Mucosa of stomach (tissue), 1 donor: ENCODE data around the gene HNRNPC.

Experiments used
- H3K27me3 ChIP-seq: one replicate; pipeline ENCODE4 v1.7.0; 2013; ENCODE audit warnings: mild to moderate bottlenecking, low read length; ENCODE audit not compliant: control insufficient read depth, insufficient read depth
- H3K36me3 ChIP-seq: one replicate; pipeline ENCODE4 v1.7.0; 2013; ENCODE audit warnings: low read length; ENCODE audit not compliant: control insufficient read depth, insufficient read depth
- H3K4me1 ChIP-seq: one replicate; pipeline ENCODE4 v1.7.0; 2013; ENCODE audit warnings: mild to moderate bottlenecking, low read length; ENCODE audit not compliant: control insufficient read depth, insufficient read depth
- H3K4me3 ChIP-seq: one replicate; pipeline ENCODE4 v1.7.0; 2013; ENCODE audit warnings: low read length
- H3K9ac ChIP-seq: one replicate; pipeline ENCODE4 v1.7.0; 2013; ENCODE audit warnings: mild to moderate bottlenecking, low read length, moderate library complexity
- H3K9me3 ChIP-seq: one replicate; pipeline ENCODE4 v1.7.0; 2013; ENCODE audit warnings: mild to moderate bottlenecking, low read length, moderate library complexity; ENCODE audit not compliant: control insufficient read depth
- donor health status: Pancreatic carcinoma.

HNRNPC gene

DNA sequence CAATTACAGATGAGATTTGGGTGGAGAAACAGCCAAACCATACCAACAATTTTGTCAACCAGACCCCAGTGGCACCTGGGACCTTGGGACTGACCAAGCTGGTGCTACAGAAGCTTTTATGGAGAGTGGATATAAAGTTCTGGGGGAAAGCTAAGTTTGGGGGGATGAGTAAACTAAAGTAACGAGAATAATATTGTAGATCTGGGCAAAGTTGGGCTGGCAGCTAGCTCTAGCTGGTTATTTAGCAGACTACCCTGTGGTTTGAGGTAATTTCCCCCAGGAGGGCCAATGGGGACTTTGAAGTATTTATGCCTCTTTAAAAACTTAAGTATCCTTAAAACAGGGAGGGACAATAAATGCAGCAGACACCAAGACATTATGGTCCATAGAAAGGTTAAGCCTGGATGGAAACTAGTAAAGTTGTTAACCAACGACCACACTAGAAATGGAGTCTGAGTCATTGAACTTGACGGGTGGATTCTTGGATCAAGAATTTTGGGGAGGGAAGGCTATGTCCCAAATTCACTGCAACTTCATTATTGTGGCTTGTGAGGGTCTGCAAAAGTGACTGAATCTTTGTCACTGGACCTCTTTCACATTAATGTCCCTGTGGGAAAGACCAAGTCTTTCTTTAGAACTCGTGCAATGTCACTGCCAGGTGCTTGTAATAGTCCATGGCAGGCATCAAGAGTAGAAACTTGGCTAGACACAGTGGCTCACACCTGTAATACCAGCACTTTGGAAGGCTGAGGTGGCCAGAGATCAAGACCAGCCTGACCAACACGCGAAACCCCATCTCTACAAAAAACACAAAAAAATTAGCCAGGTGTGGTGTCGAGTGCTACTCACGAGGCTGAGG, 64.8 kb downstream of the HNRNPC start:
- Histone ChIP-seq H3K9ac (no peak overlapping the region), H3K4me3 (no peak overlapping the region), H3K9me3 (no peaks in the 10 kb centered on the region), H3K27me3 (no peaks in the 10 kb centered on the region), H3K36me3 (peaks cover 3% of the 10 kb centered on the region), H3K4me1 (no peaks in the 10 kb centered on the region)

- Histone ChIP-seq H3K9me3 (no peaks in the 10 kb centered on the region), H3K4me1 (no peaks in the 10 kb centered on the region), H3K4me3 (no peak overlapping the region), H3K36me3 (no peaks in the 10 kb centered on the region), H3K27me3 (no peaks in the 10 kb centered on the region), H3K9ac (no peak overlapping the region)
Measured at GRCh38 chr14:21203470-21204166, 65.6 kb downstream of the HNRNPC start.

DNA sequence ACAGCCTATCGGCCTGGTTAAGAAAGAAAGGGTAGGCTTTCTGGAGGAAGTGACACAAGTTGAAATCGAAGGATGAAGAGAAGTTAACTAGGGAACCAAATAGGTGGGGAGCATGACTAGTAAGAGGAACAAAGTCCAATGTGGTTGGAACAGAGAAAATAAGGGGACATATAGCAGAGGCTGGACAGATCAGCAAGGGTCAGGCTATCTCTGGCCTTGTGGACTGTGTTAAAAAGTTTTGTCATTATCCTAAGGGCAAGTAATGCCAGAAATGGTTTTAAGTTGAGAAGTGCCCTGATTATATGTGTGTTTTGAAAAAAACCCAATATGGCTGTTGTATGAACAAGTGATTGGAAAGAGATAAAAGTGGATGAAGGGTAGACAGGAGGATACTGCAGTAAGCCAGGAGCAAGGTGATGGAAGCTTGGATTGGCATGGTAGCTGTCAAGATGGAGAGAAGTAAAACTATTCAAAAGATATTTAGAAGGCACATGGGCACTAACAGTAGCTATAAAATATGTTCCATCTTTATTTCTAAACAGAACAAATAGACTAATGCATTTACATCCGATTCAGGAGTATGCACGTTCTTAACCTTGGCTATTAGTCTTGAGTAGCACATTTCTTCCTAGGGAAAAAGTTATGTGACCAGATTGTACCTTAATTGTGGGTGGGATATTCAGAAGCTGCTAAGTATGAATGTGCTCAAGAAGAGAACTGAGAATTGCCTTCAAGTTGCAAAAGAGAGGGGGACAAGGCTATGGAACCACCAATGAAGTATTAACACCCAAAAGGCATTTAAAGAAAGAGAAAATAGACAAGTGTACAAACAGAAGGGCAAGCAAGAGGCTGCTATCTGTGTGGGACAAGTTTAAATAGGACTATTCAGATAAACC, 66.5 kb downstream of the HNRNPC start:
- no peaks in the 10 kb centered on the region for H3K27me3 ChIP-seq
- no peaks in the 10 kb centered on the region for H3K36me3 ChIP-seq
- no peaks in the 10 kb centered on the region for H3K4me1 ChIP-seq
- no peaks in the 10 kb centered on the region for H3K9me3 ChIP-seq
- no peak overlapping the region for H3K4me3 ChIP-seq
- H3K9ac ChIP-seq: no peak overlapping the region

GRCh38 chr14:21201732-21202462, 67.3 kb downstream of the HNRNPC start:
- Histone ChIP-seq H3K27me3 (no peaks in the 10 kb centered on the region), H3K9ac (no peak overlapping the region), H3K9me3 (no peaks in the 10 kb centered on the region), H3K4me1 (no peaks in the 10 kb centered on the region), H3K4me3 (no peak overlapping the region), H3K36me3 (no peaks in the 10 kb centered on the region)

- no peaks in the 10 kb centered on the region for H3K27me3 ChIP-seq
- no peaks in the 10 kb centered on the region for H3K4me1 ChIP-seq
- H3K4me3 ChIP-seq: no peak overlapping the region
- H3K9ac ChIP-seq: no peak overlapping the region
- no peaks in the 10 kb centered on the region for H3K36me3 ChIP-seq
- no peaks in the 10 kb centered on the region for H3K9me3 ChIP-seq
Measured at GRCh38 chr14:21200752-21201461, 68.3 kb downstream of the HNRNPC start.

DNA sequence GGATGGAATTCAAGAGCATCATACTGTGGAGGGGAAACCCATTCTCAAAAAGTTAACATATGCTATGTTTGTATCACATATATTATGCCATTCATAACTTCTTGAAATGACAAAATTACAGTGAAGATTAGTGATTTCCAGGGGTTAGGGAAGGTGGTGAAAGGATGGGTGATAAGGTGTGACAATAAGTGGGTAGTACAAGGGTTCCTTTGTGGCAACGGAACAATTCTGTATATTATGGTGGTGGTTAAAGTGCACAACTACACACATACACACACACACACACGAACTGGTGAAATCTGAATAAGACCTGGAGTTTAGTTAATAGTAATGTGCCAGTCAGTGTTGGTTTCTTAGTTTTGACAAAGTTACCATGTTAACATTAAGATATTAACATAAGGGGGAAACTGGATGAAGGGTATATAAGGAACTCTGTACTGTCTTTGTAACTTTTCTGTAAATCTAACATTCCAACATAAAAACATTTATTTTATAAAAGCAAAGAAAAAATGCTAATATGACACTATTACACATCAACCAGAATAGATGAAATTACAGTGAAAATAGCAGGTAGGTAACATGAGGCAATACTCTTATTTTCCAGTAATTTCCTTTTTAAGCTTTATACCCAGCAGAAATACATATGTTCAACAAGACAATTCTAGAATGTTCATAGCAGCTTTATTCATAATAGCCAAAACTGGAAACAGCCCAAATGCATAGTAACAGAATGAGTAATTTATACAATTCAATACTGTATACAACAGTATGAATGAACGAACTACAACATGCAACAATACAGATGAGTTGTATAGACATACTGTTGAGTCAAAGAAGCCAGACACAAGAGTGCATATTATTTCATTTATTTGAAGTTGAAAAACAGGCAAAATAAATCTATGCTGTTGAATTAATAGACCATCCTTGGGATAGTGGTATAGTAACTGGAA, 69.4 kb downstream of the HNRNPC start:
- Histone ChIP-seq H3K36me3 (no peaks in the 10 kb centered on the region), H3K9me3 (no peaks in the 10 kb centered on the region), H3K27me3 (no peaks in the 10 kb centered on the region), H3K4me1 (no peaks in the 10 kb centered on the region), H3K9ac (no peak overlapping the region), H3K4me3 (no peak overlapping the region)

DNA sequence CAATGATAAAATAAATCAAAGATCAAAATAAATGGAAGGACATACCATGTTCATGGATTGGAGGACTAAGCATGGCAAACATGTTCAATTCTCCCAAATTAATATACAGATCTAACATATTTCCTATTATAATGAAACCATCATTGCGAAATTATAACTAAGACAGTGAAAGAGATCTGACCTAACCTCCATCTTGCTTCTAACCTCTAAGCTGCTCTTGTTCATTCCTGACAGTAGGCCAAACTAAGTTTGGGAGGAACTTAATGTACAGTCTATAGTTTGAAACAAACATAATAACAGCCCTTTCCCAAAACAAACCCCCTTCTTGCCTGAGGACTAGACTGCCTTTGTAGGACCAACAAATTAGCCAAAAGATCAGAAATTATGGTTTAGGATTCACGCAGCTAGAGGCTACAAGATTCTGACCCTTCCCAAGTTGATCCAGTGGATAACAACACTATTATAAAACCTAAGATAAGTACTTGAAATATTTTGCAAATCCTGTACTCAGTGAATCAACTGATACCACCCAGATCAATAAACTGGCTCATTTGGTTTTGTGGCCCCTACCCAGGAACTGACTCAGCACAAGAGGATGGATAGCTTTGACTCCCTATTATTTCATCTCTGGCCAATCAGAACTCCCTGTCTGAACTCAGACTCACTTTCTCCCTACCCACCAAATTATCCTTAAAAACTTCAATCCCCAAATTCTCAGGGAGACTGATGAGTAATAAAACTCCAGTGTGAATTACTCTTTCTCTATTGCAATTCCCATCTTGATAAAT, 71.6 kb downstream of the HNRNPC start:
- H3K36me3 ChIP-seq: no peaks in the 10 kb centered on the region
- H3K9me3 ChIP-seq: no peaks in the 10 kb centered on the region
- no peak overlapping the region for H3K4me3 ChIP-seq
- no peaks in the 10 kb centered on the region for H3K4me1 ChIP-seq
- peaks cover 7% of the 10 kb centered on the region for H3K27me3 ChIP-seq
- H3K9ac ChIP-seq: no peak overlapping the region

DNA sequence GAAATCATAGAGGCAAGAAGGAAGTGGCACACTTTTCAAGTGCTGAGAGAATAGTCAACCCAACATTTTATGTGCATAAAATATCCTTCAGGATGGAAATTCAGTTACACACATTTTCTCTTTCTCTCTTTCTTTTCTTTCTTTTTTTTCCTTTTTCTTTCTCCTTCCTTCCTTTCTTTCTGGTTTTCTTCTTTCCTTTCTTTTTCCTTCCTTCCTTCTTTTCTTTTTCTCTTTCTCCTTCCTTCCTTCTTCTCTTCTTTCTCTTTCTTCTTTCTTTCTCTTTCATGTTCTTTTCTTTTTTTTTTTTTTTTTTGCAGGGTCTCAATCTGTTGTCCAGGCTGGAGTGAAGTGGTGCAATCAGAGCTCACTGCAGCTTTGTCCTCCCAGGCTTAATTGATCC, 74.6 kb downstream of the HNRNPC start:
- H3K4me3 ChIP-seq: no peak overlapping the region
- no peaks in the 10 kb centered on the region for H3K36me3 ChIP-seq
- H3K9me3 ChIP-seq: no peaks in the 10 kb centered on the region
- no peak overlapping the region for H3K9ac ChIP-seq
- peaks cover 11% of the 10 kb centered on the region for H3K27me3 ChIP-seq
- peaks cover 6% of the 10 kb centered on the region for H3K4me1 ChIP-seq

DNA sequence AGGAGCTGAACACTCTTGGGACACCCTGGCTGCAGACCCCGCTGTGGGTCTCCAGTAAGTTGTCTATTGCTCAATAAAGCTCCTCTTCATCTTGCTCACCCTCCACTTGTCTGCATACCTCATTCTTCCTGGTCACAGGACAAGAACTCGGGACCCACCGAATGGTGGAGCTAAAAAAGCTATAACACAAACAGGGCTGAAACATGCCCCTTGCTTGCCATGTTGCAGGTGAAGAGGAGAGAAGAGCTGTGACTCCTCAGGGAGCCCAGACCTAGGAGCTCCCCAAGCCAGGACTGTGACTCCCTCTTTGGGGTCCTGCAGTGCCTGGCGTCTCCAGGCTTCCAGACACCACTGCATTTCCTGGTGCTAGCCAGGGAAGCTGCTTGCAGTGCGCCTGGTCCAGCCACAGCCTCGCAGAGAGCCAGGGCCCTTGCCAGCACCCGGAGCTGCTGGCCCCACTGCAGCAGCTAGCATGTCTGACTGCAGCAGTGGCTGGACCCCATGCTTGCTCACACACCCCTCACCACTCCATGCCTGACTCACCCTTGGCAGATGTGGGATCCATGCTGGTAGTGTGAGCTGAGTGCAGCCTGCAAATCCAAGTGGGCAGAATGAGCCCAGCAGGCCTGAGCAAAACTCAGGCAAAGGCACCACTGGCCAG, 76.2 kb downstream of the HNRNPC start:
- H3K9me3 ChIP-seq: no peaks in the 10 kb centered on the region
- H3K9ac ChIP-seq: no peak overlapping the region
- no peaks in the 10 kb centered on the region for H3K36me3 ChIP-seq
- H3K27me3 ChIP-seq: peaks cover 11% of the 10 kb centered on the region
- H3K4me1 ChIP-seq: peaks cover 6% of the 10 kb centered on the region
- no peak overlapping the region for H3K4me3 ChIP-seq
